GM19193 (cell line): ENCODE measurements around the gene C16orf92.

Experiments used
- POLR2A ChIP-seq: IDR thresholded peaks from 4 replicates; pipeline ENCODE4 v1.6.1; 2011; ENCODE audit not compliant: insufficient read depth, insufficient read length; ENCODE audit errors: extremely low read depth

The C16orf92 gene

GRCh38 chr16:30054451-30054850, 31.5 kb downstream of the C16orf92 start:
- no peak for TF ChIP-seq POLR2A

GRCh38 chr16:30054959-30055553, 32.1 kb downstream of the C16orf92 start:
- no peak for TF ChIP-seq POLR2A

GRCh38 chr16:30060346-30060745, 37.3 kb downstream of the C16orf92 start:
- TF ChIP-seq POLR2A, result no peak

- TF ChIP-seq POLR2A, result no peak
Observed at GRCh38 chr16:30060836-30061554, 38.0 kb downstream of the C16orf92 start.

GRCh38 chr16:30063278-30063892, 40.4 kb downstream of the C16orf92 start:
- TF ChIP-seq POLR2A, result no peak

GRCh38 chr16:30063893-30064728, 41.1 kb downstream of the C16orf92 start:
- TF ChIP-seq POLR2A, result peak; percentile 61

- peak; percentile 84 for TF ChIP-seq POLR2A
Observed at GRCh38 chr16:30064729-30065101, 41.7 kb downstream of the C16orf92 start.

GRCh38 chr16:30065102-30065942, 42.3 kb downstream of the C16orf92 start, which contains the start of gene ALDOA:
Gene ALDOA (plus strand): TSS chr16:30065760. CDS start chr16:30066898, 1,138 bp downstream.
- TF ChIP-seq POLR2A, result peak; percentile 88

- TF ChIP-seq POLR2A, result no peak
Observed at GRCh38 chr16:30065943-30066760, 43.2 kb downstream of the C16orf92 start.

GRCh38 chr16:30066761-30067583, 44.0 kb downstream of the C16orf92 start:
- no peak for TF ChIP-seq POLR2A

- TF ChIP-seq POLR2A, result no peak
Observed at GRCh38 chr16:30067584-30067916, 44.6 kb downstream of the C16orf92 start.

- TF ChIP-seq POLR2A, result no peak
Observed at GRCh38 chr16:30068333-30068732, 45.3 kb downstream of the C16orf92 start.
